GM19372 (cell line): ENCODE results near the gene MYCBP2.

Source experiments
- ATAC-seq: cut with Tn5 transposase; IDR thresholded peaks from one replicate; pipeline ENCODE4 v1.9.1; 2021; ENCODE audit warnings: mild to moderate bottlenecking, low read depth, moderate library complexity; ENCODE audit not compliant: unreplicated experiment

The MYCBP2 gene

GRCh38 chr13:77118134-77118533 lies 208.8 kb downstream of the MYCBP2 start:
- ATAC-seq: no peak

GRCh38 chr13:77114271-77114670 lies 212.6 kb downstream of the MYCBP2 start:
- ATAC-seq: no peak

DNA sequence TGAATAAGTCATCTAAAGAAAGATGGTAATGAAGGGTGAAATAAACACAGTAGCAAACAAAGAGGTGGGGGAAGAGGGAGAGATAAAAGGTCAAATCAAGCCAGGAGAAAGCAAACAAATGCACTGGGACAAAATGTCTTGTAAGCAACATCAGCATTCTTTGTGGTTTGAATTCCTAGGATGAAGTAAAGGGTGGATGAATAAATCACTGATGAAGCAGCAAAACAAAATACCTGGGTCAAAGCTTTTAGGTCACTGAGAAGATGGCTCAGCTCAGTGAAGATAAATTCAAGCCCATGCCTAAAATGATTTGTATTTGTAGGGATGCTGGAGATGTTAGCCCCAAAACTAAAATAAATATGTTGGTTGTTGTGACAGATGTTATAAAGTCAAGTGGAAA lies 213.4 kb downstream of the MYCBP2 start:
- ATAC-seq: no peak

GRCh38 chr13:77105051-77105450 lies 221.8 kb downstream of the MYCBP2 start:
- no peak for ATAC-seq

DNA sequence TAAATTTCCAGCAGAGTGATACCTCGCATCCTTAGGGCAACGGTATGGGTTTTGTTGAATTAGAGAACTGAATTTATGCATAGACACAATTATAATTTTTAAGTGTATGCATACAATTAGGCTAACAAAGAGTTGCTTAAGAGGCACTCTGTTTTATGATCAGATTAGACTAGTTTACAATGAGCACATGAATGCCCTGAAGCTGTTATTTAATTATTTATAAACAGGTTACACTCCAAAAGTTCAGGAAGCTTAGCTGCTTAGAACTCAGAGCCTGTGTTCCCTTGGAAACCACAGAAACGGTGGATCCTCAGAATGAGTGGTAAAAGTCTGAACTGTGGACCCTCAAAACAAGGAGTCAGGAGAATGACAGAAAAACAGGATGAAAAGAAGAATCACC lies 227.5 kb downstream of the MYCBP2 start:
- ATAC-seq: no peak

- no peak for ATAC-seq
These were observed 231.6 kb downstream of the MYCBP2 start for GRCh38 chr13:77095288-77095687.

GRCh38 chr13:77094773-77095172 lies 232.1 kb downstream of the MYCBP2 start:
- ATAC-seq: no peak

- ATAC-seq: no peak
These were observed 233.2 kb downstream of the MYCBP2 start for GRCh38 chr13:77093735-77094134.

DNA sequence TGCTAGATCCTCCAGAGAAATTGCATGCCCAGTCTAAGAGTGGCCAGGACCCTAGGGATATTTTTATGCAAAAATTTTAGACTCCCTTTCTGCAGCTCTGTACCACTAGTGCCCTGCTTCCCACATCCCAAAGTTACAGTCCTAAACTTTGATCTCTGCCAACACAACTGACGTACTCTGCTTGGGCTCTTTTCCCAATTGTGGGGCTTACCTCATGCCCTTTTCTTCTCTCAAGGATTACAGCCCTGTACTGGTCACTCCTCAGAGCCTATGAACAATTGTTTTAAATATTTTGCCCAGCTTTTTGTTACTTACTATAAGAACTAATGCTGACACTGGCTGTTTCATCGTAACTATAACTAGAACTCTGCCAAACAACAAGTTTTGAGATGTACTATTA lies 242.1 kb downstream of the MYCBP2 start:
- no peak for ATAC-seq

DNA sequence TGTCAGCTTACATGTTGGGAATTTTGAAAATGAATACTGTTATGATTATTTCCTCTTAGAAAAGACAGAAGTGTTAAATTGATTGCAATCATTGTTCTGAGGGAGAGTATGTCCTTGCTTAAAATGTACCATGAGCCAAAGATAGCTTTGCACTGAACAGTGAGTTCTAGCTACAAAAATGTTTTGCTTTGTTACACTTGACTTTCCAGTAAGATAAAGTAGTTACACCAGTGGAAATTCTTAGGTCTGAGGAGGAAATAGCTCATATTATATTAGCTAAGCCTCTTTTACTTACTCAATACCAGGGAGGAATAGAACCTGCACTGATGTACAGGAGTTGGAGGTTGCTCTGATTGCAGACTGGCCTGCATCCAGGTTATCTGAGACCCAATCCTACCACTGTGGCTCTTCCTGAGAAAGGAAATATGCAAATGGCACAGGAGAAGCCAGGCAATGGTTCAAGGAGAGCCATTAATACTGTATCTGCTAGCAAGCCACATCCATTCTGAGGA lies 246.9 kb downstream of the MYCBP2 start:
- ATAC-seq: no peak

GRCh38 chr13:77067519-77067918 lies 259.4 kb downstream of the MYCBP2 start:
- ATAC-seq: no peak

DNA sequence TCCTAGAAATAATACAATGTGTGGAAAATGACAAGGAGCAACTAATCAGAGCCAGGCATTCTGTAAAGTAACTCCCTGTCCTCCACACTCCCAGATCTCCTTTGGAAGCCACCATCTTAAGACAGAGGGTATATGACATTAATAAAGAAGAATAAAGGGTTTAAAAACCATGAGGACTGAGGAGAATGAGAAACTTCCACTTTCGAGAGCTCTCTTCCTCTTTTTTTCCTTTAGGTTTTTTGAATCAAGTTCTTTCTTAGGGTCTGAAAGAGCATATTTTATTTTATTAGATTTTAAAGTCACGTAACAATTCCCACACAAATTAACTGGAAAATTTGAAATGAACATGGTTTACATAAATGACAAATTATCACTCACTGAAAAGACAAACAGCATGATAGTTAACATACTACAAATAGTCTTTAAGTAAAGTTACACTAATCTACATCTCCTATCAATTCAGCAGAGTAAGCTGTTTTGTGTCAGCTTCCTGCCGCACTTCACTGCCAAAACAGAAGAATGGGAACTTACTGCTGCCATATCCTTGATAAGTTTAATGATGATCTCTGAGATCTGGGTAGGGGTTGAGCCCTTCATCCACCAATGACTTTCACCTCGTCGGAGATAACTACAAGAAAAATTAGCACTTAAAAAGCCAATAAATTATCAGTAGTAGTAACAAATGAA lies 261.3 kb downstream of the MYCBP2 start:
- ATAC-seq: no peak

DNA sequence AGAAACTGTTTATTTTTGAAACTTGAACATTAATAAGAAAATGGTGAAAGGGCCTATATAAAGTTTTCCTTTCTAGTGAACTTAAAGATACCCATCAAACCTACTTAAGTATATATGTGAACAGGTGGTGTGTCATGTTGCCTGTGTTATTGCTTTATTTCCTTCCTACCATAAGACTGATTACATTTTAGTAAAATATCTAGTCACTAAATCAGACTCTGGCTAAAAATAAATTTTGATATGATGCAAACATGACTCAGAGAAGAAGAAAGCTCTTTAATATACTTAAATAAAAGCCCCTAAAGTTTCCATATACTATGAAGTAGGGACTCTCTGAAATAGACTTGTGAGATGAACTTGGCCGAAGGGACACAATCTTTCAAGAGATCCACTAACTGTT lies 264.8 kb downstream of the MYCBP2 start:
- no peak for ATAC-seq

DNA sequence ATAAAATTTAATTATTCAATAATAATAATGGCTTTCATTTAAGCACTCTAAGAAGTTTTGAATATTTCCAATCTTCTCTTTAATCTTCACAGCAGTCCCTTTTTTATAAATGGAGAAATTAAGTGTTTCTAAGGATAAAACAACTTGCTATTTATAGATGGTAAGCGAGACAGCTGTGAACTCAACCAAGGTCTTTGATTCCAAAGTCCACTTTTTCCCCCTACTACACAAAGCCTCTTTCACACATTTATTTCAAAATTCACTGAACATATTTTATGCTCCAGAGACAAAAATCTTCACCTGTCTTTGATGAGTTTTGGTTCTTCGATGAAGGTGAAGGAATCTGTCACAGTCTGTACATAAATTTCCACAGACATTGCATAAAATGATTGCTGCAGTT lies 265.5 kb downstream of the MYCBP2 start:
- no peak for ATAC-seq

- no peak for ATAC-seq
These were observed 270.0 kb downstream of the MYCBP2 start for GRCh38 chr13:77056886-77057285.

- no peak for ATAC-seq
These were observed 270.5 kb downstream of the MYCBP2 start for GRCh38 chr13:77056382-77056781.

DNA sequence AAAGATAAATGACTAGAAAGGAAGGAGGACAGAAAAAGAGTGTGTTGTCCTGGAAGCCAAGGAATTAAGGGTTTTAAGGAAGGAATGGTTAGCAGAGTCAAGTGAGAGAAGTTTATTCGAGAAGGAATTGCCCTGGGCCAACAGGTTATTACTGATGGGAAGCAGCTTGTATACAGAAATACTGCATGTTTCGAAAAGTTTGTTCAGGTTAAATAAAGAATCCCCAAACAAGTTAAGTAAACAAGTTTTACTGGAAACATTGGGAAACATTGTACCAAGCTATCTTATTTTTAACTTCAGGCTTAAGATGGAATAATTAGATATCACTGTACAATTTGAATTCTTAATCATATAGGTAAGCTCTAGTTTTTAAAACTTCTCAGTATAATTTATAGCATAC lies 271.7 kb downstream of the MYCBP2 start:
- no peak for ATAC-seq

- no peak for ATAC-seq
These were observed 273.7 kb downstream of the MYCBP2 start for GRCh38 chr13:77053192-77053591.

- ATAC-seq: no peak
These were observed 278.2 kb downstream of the MYCBP2 start for GRCh38 chr13:77048681-77049080.

- ATAC-seq: no peak
These were observed 279.1 kb downstream of the MYCBP2 start for GRCh38 chr13:77047649-77048343.

GRCh38 chr13:77042566-77043177 lies 284.2 kb downstream of the MYCBP2 start:
- no peak for ATAC-seq

GRCh38 chr13:77040835-77041234 lies 286.1 kb downstream of the MYCBP2 start:
- no peak for ATAC-seq
